Suprapubic skin (tissue), 4 donors: ENCODE data around the gene LYST.

Source experiments
- CTCF ChIP-seq, 2 donors: fragments of 200-600 bp in 1 of 2; fragments of 450-650 bp in 1 of 2; sonication (generic) in 1 of 2; IDR thresholded peaks; one replicate each; pipeline ENCODE4 v1.5.1; 2016 to 2019; ENCODE audit warnings: antibody characterized with exemption in 2 of 2, mild to moderate bottlenecking in 1 of 2, moderate library complexity in 1 of 2
- EP300 ChIP-seq: sonication (generic); formaldehyde crosslinking; IDR thresholded peaks from one replicate; pipeline ENCODE4 v1.6.1; 2017; ENCODE audit warnings: antibody characterized with exemption
- POLR2A ChIP-seq, 2 donors: fragments of 450-650 bp; IDR thresholded peaks; one replicate each; pipeline ENCODE4 v1.6.1; 2017; ENCODE audit warnings: antibody characterized with exemption in 2 of 2, mild to moderate bottlenecking in 2 of 2, moderate library complexity in 2 of 2
- POLR2AphosphoS5 ChIP-seq, 3 donors: sonication (generic); formaldehyde crosslinking; IDR thresholded peaks; one replicate each; pipeline ENCODE4 v1.6.1; 2017; ENCODE audit warnings: antibody characterized with exemption in 3 of 3

- TF ChIP-seq EP300 (no peak), POLR2A (IDR thresholded peaks at IDR 0.05) (no peak), POLR2AphosphoS5 (IDR thresholded peaks at IDR 0.05) (no peak), CTCF (IDR thresholded peaks at IDR 0.05) (no peak)
Observed at GRCh38 chr1:235784950-235785349, 81.8 kb downstream of the LYST start.
